ENCODE measurements around the gene HDLBP.

- no peak for TF ChIP-seq GATA1 (IDR thresholded peaks at IDR 0.05; ENCODE audit: low read depth, low read length)
- no peak for TF ChIP-seq POLR2A (IDR thresholded peaks at IDR 0.05; ENCODE audit: low read length)
These were observed 101.9 kb downstream of the HDLBP start for GRCh38 chr2:241213567-241213966.

Data from erythroblast (primary cell).